Epithelial cell of esophagus (primary cell): ENCODE measurements around the gene MOB1B.
"Not testable (repeated sequence)": the region's sequence is repeated elsewhere in the genome, so short reads cannot be mapped to it uniquely, and the experiment has no call there.

ENCODE experiments used
- DNase-seq: peaks from one replicate; pipeline ENCODE4 v3.0.0; 2010; ENCODE audit warnings: low read depth
- H3K4me3 ChIP-seq: 2 replicates; pipeline ENCODE4 v1.5.1; 2011; ENCODE audit warnings: mild to moderate bottlenecking, low read length, control low read depth
- CTCF ChIP-seq: IDR thresholded peaks from 2 replicates; pipeline ENCODE4 v1.5.1; 2011; ENCODE audit warnings: low read depth, mild to moderate bottlenecking, low read length, control low read depth, inconsistent platforms; ENCODE audit not compliant: insufficient read depth; ENCODE audit errors: missing control alignments

The MOB1B gene

DNA sequence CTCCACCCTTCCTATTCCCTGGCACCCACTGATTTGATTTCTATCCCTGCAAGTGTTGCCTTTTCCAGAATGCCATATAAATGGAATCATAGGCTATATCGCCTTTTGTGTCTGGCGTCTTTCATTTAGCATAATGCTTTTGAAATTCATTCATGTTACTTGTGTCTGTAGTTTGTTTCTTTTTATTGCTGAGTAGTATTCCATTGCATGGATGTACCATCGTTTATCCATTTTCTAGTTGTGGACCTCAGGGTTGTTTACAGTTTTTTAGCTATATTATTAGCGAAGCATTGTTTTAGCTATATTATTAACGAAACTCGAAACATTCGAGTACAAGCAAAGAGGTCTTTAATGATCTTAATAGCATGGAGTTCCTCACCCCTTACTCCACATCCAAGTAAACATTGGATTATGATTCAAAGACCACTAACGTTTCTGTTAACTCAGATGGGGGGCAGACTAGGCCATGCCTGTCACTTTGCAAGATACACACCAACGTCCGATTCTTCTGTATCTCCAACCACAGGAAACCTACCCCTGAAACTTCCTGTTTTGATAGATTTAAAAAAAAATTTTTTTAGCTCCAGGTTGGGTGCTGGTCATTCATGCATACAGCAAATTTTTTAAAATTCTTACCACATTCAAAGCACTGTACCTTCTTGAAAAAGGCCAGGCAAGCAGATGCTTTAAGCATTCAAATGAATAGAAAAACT lies 92.4 kb downstream of the MOB1B start:
- DNase-seq = no peak
- peak overlapping the region; percentile 76 for H3K4me3 ChIP-seq

GRCh38 chr4:70996018-70996360 lies 93.8 kb downstream of the MOB1B start:
- H3K4me3 ChIP-seq = no peak overlapping the region
- no peak for TF ChIP-seq CTCF
- DNase-seq = no peak

More for the DNA sequence above, 92.4 kb downstream of the MOB1B start:
- no peak for TF ChIP-seq CTCF

DNA sequence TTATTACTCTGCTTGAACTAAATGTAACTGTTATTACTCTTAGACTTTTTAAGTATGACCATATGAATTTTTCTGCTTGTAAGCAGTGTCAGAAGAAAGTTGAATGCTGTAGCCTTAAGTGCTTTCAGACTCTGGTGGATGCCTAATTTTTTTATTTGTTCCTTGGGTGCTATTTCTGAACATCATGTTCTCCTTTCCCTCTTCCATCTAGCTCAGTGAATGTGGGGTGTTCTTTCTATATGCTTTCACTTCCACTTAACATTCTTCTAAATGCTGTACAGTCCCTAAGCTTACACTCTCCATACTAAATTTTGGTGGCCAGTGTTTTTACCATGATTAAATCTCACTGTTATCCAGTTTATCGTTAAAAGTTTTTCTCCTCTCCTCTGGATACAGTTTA lies 94.9 kb downstream of the MOB1B start:
- no peak overlapping the region for H3K4me3 ChIP-seq
- DNase-seq = no peak
- TF ChIP-seq CTCF = no peak

GRCh38 chr4:70997546-70997945 lies 95.4 kb downstream of the MOB1B start:
- no peak for TF ChIP-seq CTCF
- no peak overlapping the region for H3K4me3 ChIP-seq
- DNase-seq = no peak

DNA sequence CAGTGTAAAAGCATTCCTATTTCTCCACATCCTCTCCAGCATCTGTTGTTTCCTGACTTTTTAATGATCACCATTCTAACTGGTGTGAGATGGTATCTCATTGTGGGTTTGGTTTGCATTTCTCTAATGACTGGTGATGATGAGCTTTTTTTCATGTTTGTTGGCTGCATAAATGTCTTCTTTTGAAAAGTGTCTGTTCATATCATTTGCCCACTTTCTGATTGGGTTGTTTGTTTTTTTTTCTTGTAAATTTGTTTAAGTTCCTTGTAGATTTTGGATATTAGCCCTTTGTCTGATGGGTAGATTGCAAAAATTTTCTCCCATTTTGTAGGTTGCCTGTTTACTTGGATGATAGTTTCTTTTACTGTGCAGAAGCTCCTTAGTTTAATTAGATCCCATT lies 97.5 kb downstream of the MOB1B start:
- not testable (repeated sequence) for DNase-seq, H3K4me3 ChIP-seq

DNA sequence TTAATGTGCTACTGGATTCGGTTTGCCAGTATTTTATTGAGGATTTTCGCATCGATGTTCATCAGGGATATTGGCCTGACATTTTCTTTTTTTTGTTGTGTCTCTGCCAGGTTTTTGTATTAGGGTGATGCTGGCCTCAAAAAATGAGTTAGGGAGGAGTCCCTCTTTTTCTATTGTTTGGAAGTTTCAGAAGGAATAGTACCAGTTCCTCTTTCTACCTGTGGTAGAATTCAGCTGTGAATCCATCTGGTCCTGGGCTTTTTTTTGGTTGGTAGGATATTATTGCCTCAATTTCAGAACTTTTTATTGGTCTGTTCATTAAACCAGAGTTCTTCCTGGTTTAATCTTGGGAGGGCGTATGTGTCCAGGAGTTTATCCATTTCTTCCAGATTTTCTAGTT lies 99.2 kb downstream of the MOB1B start:
- H3K4me3 ChIP-seq, DNase-seq: not testable (repeated sequence)

DNA sequence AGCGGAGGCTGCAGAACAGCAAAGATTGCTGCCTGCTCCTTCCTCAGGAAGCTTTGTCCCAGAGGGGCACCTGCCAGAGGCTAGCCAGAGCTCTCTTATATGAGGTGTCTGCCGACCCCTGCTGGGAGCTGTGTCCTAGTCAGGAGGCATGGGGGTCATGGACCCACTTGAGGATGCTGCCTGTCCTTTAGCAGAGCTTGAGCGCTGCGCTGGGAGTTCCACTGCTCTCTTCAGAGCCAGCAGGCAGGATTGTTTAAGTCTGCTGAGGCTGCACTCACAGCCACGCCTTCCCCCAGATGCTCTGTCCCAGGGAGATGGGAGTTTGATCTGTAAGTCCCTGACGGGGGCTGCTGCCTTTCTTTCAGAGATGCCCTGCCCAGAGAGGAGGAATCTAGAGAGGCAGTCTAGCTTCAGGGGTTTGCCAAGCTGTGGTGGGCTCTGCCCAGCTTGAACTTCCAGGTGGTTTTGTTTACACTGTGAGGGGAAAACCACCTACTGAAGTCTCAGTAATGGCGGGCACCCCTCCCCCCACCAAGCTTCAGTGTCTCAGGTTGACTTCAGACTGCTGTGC lies 102.2 kb downstream of the MOB1B start:
- no peak overlapping the region for H3K4me3 ChIP-seq
- no peak for TF ChIP-seq CTCF
- DNase-seq = no peak

- not testable (repeated sequence) for H3K4me3 ChIP-seq, DNase-seq
These were observed 102.9 kb downstream of the MOB1B start for GRCh38 chr4:71005025-71005424.
